NCI-H345 treated with DMSO at 0.1 percent for 48 hours (cell line): ENCODE results near the gene MEGF9.
"Not testable (repeated sequence)": the region's sequence is repeated elsewhere in the genome, so short reads cannot be mapped to it uniquely, and the experiment has no call there.

Experiments used
- DNase-seq: peaks from one replicate; lab custom pipeline; 2025; ENCODE audit not compliant: unreplicated experiment; lab: John Stamatoyannopoulos, UW

Gene MEGF9

DNA sequence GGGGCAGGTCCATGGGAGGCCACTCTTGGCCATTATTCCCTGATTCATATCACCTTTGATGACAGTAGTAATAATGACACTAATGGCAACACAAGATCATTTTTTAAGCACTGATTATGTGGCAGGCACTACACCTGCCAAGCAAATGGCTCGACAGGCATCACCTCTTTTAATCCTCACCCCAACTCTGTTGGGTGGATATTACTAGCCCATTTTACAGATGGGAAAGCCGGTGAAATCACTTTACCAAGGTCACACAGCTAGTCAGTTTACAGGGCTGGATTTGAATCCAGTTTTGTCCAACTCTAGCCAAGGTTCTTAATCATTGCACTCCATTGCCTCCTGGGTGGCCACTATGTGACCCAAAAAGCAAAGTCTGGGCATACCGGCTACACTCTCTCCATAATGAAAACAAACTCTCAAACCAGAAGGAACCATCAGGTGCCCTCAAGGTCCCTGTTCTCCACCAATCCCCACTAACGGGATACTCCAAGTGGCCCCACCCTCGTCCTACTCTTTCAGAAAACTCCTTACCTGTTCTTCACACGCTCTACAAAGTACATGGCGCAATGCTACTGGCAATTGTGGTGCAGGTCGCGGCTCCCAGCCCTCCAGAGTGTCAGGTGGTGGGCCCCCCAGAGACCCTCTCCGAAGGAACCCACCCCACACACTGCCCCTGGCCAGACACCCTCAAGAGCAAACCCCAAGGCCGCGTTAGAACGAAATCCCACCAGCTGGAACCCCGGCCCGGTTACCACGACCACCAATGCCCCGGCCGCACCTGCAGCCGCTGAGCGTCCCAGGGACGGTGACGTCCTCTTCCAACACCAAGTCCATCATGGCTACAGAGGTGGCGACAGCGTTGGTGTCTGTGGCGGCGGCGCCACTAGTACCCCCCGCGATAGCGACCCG is 134.9 kb downstream of the MEGF9 start:
- DNase-seq, result no peak

DNA sequence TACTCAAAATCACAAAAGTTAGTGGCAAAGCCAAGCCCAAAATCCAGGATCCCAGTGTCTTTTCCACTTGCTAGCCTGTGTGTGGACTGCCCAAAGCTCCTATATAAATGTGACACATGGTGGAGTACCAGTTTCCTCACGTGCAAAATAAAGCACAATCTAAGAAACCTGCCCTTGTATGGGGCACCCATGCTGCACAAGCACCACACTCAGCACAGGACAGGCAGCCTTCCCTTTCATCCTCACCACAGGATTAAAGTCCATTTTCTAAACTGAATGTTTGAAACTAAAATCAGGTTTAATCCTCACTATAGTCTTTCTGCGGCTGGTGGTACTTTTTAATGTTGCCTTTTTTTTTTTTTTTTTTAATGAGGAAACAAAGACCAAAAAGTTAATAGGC is 139.8 kb downstream of the MEGF9 start:
- DNase-seq, result no peak

DNA sequence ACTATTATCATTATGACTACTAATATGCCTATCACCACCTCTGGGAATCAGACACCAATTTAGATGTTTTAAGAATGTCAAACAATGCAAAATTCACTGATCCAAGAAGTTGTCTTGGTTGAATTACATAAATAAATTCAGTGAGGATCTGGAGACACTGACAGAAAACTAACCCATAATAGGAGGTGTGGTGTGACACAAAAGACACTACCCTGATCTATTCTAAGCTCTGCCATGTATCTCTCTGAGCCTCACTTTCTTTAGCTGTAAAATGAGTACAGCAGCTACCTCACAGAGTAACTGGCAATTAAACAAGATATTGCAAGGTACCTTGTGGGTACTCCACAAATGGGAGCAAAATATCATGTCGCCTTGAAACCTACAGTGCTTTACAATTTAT is 141.8 kb downstream of the MEGF9 start:
- DNase-seq, result no peak

DNA sequence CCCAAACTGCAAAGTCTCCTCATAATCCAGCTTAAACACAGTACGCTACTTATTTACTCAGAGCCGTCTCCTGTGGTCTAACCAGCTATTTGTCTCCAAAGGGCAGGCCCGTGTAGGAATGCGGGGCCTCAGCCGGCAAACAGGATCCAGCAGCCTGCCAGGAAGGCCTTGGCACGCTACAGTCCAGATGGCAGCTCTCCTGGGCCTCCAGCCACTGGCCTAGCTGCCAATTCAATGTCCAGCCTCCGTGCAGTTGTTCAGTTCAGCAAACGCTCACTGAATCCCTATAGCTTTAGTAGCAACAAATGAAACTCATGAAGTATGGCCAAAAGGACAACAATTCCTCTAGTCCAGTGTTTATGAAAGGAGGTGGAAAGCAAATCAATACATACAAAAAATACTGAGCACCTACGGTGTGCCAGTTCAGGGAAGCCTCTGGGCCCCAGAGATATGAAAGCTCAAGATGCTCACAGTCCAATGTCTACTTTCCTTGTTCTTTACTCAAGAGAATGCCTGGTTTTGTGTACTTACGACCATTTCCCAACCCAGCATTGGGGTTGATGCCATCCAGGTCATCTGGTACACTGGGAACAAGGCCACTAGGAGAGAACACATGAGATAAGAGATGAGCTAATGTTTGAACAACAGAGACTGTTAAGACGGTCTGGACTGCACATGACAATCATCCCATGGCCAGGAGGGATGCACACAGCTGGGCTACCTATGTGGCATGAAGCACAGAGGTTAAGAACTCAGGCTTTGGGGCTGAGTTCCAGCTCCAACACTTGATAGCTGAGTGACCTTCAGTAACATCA is 142.6 kb downstream of the MEGF9 start:
- DNase-seq, result no peak

DNA sequence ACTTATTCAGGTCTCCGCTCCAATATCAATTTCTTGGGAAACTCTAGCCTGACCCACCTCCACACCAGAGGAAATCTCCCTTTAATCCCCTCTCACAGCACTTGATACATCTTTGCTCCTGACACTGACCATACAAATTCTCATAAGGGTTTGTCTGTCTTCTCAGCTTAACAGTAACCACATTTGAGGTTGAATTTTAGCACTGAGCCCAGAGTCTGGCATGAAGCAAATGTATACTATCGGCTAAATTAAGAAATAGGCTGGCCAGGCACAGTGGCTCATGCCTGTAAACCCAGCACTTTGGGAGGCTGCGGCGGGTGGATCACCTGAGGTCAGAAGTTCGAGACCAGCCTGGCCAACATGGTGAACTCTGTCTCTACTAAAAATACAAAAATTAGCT is 144.0 kb downstream of the MEGF9 start:
- no peak for DNase-seq

DNA sequence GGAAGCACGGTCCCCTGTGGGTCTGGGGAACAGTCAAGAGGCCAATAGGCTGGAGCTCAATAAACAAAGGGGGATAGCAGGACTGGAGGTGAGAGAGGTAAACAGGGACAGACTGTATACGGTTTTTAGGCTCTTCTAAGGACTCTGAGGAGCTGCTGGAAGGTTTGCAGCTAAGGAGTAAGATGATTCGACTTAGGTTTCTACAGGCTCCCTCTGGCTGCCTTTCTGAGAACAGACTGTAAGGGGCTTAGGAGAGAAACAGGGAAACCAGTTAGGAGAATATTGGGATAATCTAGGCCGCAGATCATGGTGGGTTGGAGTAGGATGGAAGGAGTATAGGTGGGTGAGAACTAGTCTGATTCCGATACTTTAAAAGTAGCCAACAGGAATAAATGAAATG is 144.7 kb downstream of the MEGF9 start:
- DNase-seq, result no peak

DNA sequence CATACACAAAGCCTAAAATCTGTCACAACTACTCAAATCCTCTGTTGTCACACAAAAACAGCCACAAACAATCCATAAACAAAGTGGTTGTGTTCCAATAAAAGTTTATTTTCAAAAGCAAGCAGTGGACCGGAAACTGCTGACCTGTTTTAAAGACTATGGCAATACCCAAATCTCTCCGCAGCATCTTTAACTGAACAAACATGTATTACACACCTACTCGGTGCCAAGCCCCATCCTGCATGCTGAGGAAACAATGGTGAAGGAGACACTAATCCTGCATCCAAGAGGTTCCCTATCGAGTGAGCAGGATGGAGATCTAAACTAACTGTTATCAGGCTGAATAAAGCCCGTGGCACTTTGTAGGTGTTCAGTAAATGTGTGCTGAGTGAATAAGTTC is 145.5 kb downstream of the MEGF9 start:
- no peak for DNase-seq

DNA sequence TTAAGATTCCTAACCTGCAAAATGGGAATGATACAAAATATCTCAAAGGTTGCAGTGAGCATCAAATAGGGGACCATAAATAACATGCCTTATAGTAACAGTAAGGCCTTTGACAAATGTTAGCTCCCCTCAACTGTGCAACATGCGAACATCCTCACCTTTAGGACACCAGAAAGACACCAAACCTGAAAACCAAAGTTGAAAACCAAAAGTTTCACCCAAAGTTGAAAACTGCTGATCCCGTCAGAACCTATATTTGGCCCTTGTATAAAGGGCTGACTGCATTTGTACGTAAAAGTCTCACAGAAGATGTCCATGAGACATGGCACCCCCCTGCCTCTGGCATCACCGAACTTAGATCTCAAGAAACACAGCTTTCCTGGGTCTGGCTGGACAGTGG is 146.4 kb downstream of the MEGF9 start:
- DNase-seq, result no peak

DNA sequence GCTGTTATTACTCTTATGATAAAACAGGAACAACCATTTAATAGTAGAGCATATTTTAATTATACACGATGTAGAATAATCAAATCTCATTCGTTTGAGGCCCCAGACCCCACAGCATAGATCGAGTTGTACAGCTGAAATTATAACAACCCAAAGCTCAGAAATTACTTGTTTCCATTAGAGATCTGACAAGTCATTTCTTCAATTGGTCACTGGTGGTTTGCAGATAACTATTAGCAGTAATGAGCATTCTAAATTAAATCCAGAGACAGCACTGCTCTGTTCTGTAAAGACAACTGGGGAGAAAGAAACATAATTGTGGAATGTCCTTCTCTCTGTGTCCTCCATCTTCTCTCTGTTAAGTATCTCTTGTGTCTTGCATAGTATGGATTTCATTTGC is 147.2 kb downstream of the MEGF9 start:
- DNase-seq, result no peak

DNA sequence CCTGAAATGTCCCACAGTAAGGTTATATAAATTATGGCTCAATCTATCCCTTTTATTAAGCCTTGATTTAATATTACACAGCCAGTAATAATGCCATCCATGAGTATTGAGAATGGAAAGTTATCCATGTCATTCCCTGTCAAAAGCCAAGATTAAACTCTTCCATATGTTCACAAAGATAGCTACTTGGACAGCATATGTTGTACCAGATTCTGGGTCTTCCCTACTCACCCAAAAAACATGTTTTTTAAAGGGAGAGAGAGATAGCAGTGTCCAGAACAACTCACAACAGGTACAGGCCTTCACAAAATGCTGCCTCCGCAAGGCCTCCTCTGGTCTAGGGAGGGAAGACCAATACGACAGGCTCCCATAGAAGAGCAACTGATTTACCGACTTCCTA is 149.7 kb downstream of the MEGF9 start:
- no peak for DNase-seq

DNA sequence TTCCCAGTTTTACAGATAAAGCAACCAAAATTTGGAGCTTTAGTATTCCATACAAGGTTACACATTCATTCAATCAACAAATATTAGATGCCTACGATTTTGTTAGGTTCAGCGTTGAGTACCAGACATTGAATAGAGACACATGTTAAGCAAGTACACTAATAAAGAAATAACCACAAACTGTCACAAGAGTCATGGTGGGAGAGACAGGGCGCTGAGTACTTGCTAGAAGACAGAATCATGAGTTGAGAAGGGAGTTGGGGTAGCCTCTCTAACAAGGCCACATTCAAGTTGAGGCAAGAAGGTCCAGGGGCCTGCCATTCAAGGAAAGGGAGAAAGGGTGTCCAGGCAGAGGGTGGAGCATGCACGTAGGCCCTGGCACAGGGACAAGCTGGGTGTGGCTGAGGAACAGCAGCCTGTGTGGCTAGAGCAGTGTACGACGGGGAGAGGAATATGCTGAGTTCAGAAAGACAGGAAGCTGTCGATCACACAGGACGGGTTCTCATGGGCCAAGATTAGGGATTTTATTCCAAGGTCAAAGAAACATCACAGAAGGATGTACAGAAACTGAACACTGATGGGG is 151.3 kb downstream of the MEGF9 start:
- DNase-seq, result no peak

DNA sequence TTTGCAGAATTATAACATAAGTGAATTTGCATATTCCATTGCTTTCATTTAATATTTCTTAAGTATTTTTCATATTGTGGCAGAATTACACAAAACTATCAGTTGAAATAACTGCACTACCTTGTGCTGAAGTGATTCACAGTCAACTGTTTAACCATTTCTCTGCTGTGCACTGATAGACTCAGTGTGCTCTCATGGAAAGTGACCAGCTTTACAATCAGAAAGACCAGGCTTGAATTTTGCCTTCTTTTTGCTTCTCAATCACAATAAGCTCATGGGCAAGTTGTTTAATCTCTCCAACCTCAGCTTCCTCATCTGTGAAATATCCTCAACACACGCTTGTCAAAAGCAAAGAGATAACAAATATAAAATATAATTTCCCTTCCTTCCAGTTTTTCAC is 152.6 kb downstream of the MEGF9 start:
- DNase-seq, result no peak

DNA sequence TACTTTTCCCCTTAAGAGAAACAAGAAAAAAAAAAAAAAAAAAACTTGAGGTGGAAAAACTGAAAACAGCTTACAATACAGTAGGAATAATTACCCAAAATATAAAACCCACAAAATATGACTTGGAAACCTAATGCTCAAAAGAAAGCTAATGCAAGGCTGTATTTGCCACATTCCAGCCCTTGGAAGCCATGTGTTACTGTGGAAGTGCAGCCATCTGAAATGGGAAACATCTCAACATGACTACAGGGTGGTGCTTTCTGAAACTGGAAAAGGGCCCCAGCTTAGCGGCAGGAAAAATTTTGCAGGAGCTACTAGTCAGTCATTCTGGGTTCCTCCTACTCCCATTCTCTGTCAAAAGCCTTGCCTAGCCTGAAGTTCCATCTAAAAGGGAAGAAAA is 154.7 kb downstream of the MEGF9 start:
- DNase-seq, result no peak

DNA sequence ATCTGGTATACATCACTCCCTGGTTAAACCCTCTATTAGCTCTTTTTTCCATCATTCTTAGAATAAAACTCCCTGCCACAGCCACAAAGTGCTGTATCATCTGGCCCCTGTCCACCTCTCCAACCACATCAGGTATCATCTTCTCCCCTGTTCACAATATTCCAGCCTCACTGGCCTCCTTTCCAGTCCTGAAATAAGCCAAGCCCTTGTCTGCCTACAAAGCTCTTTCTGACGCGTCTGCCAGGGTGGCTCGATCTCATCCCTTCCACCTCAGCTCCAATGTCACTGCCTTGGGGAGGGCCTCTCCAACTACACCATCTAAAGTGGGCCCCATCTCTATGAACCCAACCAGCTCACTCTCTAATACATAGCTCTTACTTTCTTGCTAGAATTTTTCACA is 155.8 kb downstream of the MEGF9 start:
- no peak for DNase-seq

DNA sequence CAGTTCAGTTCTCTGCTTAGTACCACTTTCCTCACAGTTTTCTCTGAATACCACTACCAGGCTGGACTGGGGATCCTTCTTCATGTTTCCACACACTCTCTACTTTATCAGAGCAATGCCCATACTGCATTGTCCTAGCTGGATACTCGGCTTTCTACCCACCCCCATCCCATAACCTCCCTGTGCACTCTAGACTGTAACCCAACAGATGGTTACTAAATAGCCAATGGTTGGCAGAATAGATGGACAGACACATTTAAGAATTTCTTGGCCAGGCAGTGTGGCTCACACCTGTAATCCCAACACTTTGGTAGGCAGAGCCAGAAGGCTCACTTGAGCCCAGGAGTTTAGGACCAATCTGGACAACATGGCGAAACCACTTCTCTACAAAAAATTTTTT is 157.1 kb downstream of the MEGF9 start:
- no peak for DNase-seq

DNA sequence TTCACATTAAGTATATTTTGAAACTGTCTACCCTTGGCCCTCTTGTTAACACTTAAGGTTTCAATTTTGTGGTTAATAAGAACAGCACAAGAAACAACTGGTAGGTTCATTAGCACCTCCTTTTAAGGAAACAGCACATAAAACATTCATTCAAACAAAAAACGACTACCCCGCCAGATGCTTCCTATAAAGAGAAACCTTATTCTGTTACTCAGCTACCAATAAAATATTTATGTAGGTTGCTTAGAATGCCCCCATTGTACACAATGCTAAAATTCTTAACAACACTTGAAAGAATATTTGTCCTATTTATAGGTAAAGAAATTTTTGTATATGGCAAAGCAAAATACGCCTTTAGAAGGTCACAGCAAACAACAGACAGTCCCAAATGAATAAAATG is 157.5 kb downstream of the MEGF9 start:
- DNase-seq, result no peak

DNA sequence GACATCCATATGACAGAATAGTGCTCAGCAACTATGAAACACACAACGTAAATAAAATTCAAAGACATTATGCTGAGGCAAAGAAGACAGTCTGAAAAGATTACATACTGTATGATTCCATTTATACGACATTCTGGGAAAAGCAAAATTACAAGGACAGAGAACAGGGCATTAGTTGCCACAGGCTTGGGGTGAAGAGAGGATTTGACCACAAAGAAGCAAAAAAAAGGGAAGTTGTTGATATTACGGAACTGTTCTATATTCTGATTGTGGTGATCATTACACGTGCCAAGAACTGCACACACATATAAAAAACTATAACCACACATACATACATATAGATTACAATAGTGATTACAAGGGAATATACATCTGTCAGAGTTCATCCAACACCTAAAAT is 158.4 kb downstream of the MEGF9 start:
- no peak for DNase-seq

DNA sequence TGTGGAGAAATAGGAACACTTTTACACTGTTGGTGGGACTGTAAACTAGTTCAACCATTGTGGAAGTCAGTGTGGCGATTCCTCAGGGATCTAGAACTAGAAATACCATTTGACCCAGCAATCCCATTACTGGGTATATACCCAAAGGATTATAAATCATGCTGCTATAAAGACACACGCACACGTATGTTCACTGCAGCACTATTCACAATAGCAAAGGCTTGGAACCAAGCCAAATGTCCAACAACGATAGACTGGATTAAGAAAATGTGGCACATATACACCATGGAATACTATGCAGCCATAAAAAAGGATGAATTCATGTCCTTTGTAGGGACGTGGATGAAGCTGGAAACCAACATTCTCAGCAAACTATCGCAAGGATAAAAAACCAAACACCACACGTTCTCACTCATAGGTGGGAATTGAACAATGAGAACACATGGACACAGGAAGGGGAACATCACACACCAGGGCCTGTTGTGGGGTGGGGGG is 162.0 kb downstream of the MEGF9 start:
- DNase-seq, result not testable (repeated sequence)
